A673 (cell line): ENCODE results near the gene HEATR1.

Experiments
- EZH2 ChIP-seq: fragments of 200-600 bp; sonication (generic); IDR thresholded peaks from 2 replicates; pipeline ENCODE4 v1.6.1; 2017; ENCODE audit warnings: borderline replicate concordance, low read depth, mild to moderate bottlenecking, mixed read lengths, antibody characterized with exemption, low read length; ENCODE audit not compliant: poor library complexity, severe bottlenecking
- TF ChIP-seq, protein P1 (sequence below): fragments of 300-800, 200-600 bp; sonication (generic); conservative IDR thresholded peaks from 2 replicates; pipeline ENCODE4 v1.5.1; 2017; ENCODE audit warnings: low read depth, mild to moderate bottlenecking, antibody characterized with exemption, low read length, moderate library complexity, mixed read lengths

DNA sequence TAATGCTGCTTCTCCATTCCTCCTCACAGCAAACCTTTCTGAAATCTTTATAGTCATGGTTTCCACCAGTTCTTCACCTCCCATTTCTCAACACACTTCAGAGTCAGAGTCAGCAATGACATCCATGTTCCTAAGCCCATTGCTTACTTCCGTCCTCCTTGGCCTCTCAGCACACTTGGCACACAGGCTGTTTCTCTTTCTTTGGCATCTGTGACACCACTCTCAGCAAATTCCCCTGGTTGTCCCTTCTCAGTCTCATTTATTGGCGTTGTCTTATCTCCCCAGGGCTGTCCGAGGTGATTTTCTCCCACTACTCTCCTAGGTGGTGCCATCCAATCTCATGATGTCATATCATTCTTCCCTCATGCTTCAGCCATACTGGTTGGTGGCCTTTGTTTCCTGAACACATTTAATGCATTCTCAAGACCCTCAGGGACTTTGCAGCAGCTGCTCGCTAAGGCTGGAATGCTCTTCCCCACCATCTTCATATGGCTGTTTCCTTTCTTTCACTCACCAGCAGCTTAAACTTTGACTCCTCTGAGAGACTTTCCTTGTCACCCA, 83.8 kb downstream of the HEATR1 start:
- TF ChIP-seq, protein P1, sequence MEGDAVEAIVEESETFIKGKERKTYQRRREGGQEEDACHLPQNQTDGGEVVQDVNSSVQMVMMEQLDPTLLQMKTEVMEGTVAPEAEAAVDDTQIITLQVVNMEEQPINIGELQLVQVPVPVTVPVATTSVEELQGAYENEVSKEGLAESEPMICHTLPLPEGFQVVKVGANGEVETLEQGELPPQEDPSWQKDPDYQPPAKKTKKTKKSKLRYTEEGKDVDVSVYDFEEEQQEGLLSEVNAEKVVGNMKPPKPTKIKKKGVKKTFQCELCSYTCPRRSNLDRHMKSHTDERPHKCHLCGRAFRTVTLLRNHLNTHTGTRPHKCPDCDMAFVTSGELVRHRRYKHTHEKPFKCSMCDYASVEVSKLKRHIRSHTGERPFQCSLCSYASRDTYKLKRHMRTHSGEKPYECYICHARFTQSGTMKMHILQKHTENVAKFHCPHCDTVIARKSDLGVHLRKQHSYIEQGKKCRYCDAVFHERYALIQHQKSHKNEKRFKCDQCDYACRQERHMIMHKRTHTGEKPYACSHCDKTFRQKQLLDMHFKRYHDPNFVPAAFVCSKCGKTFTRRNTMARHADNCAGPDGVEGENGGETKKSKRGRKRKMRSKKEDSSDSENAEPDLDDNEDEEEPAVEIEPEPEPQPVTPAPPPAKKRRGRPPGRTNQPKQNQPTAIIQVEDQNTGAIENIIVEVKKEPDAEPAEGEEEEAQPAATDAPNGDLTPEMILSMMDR: no peak
- no peak for TF ChIP-seq EZH2
